Measurements from ENCODE around the gene LRP1-AS. TPM values are rescaled to one million over a fixed set of nuclear protein-coding genes. Genes with fewer than 3 reads are reported as not detected.

Gene LRP1-AS
- total and polyA plus RNA-seq, 2 experiments from 2014 or later, result 0.59 TPM; not detected in 1

- H3K9me3 ChIP-seq (ENCODE audit: low read depth), result no peaks in the 10 kb centered on the region
- no peaks in the 10 kb centered on the region for H3K4me1 ChIP-seq (ENCODE audit: insufficient read depth)
- H3K36me3 ChIP-seq (replicated peaks; ENCODE audit: insufficient read depth, low read depth), result peaks cover 7% of the 10 kb centered on the region
- no peaks in the 10 kb centered on the region for H3K27me3 ChIP-seq
- no peaks in the 10 kb centered on the region for H3K9me2 ChIP-seq (replicated peaks; ENCODE audit: insufficient read depth)
- H4K20me1 ChIP-seq (ENCODE audit: insufficient read depth, poor library complexity, severe bottlenecking), result peaks cover 2% of the 10 kb centered on the region
- TF ChIP-seq EZH2 (IDR thresholded peaks at IDR 0.05; ENCODE audit: borderline replicate concordance) (no peak), CTCF (IDR thresholded peaks at IDR 0.05; ENCODE audit: poor library complexity) (no peak), EZH2phosphoT487 (IDR thresholded peaks at IDR 0.05; ENCODE audit: low read depth, severe bottlenecking, unreplicated experiment) (no peak)
- no peak overlapping the region for H3K27ac ChIP-seq
- WGBS (ENCODE audit: low lambda C conversion rate, missing lambda C conversion rate), result 97% methylated on average over 19 of the region's 19 CpGs
- no peaks in the 10 kb centered on the region for H3K79me2 ChIP-seq
- DNase-seq (ENCODE audit: low spot score), result no peak
- no peak overlapping the region for H2AFZ ChIP-seq
- no peak overlapping the region for H3K4me3 ChIP-seq
- H3K4me2 ChIP-seq, result no peak overlapping the region
Measured at GRCh38 chr12:57165741-57166140, 18.3 kb upstream of the LRP1-AS start.

GRCh38 chr12:57164966-57165625, 17.7 kb upstream of the LRP1-AS start:
- Histone ChIP-seq H3K36me3 (replicated peaks; ENCODE audit: insufficient read depth, low read depth) (peaks cover 7% of the 10 kb centered on the region), H3K9me3 (ENCODE audit: low read depth) (no peaks in the 10 kb centered on the region), H3K4me2 (no peak overlapping the region), H2AFZ (no peak overlapping the region), H3K79me2 (no peaks in the 10 kb centered on the region), H3K27ac (no peak overlapping the region), H4K20me1 (ENCODE audit: insufficient read depth, poor library complexity, severe bottlenecking) (peaks cover 2% of the 10 kb centered on the region), H3K9me2 (replicated peaks; ENCODE audit: insufficient read depth) (no peaks in the 10 kb centered on the region), H3K27me3 (no peaks in the 10 kb centered on the region), H3K4me3 (no peak overlapping the region), H3K4me1 (ENCODE audit: insufficient read depth) (no peaks in the 10 kb centered on the region)
- no peak for TF ChIP-seq EZH2phosphoT487 (IDR thresholded peaks at IDR 0.05; ENCODE audit: low read depth, severe bottlenecking, unreplicated experiment)
- TF ChIP-seq EZH2 (IDR thresholded peaks at IDR 0.05; ENCODE audit: borderline replicate concordance), result no peak
- no peak for TF ChIP-seq CTCF (IDR thresholded peaks at IDR 0.05; ENCODE audit: poor library complexity)
- DNase-seq (ENCODE audit: low spot score), result no peak
- WGBS (ENCODE audit: low lambda C conversion rate, missing lambda C conversion rate), result 83% methylated on average over 13 of the region's 13 CpGs

- 96% methylated on average over 3 of the region's 3 CpGs for WGBS (ENCODE audit: low lambda C conversion rate, missing lambda C conversion rate)
- no peak overlapping the region for H3K4me3 ChIP-seq
- no peaks in the 10 kb centered on the region for H3K79me2 ChIP-seq
- H4K20me1 ChIP-seq (ENCODE audit: insufficient read depth, poor library complexity, severe bottlenecking), result peaks cover 2% of the 10 kb centered on the region
- no peak overlapping the region for H2AFZ ChIP-seq
- DNase-seq (ENCODE audit: low spot score), result no peak
- no peak overlapping the region for H3K27ac ChIP-seq
- no peaks in the 10 kb centered on the region for H3K9me3 ChIP-seq (ENCODE audit: low read depth)
- TF ChIP-seq EZH2phosphoT487 (IDR thresholded peaks at IDR 0.05; ENCODE audit: low read depth, severe bottlenecking, unreplicated experiment), result no peak
- no peak overlapping the region for H3K4me2 ChIP-seq
- H3K9me2 ChIP-seq (replicated peaks; ENCODE audit: insufficient read depth), result no peaks in the 10 kb centered on the region
- no peaks in the 10 kb centered on the region for H3K4me1 ChIP-seq (ENCODE audit: insufficient read depth)
- H3K27me3 ChIP-seq, result no peaks in the 10 kb centered on the region
- H3K36me3 ChIP-seq (replicated peaks; ENCODE audit: insufficient read depth, low read depth), result peaks cover 7% of the 10 kb centered on the region
Measured at GRCh38 chr12:57164454-57164853, 17.0 kb upstream of the LRP1-AS start.

- TF ChIP-seq EZH2phosphoT487 (IDR thresholded peaks at IDR 0.05; ENCODE audit: low read depth, severe bottlenecking, unreplicated experiment) (no peak), CTCF (IDR thresholded peaks at IDR 0.05; ENCODE audit: poor library complexity) (no peak), EZH2 (IDR thresholded peaks at IDR 0.05; ENCODE audit: borderline replicate concordance) (no peak)
- Histone ChIP-seq H3K4me2 (no peak overlapping the region), H3K9me2 (replicated peaks; ENCODE audit: insufficient read depth) (no peaks in the 10 kb centered on the region), H3K27ac (no peak overlapping the region), H4K20me1 (ENCODE audit: insufficient read depth, poor library complexity, severe bottlenecking) (peaks cover under 1% of the 10 kb centered on the region), H3K4me1 (ENCODE audit: insufficient read depth) (no peaks in the 10 kb centered on the region), H2AFZ (no peak overlapping the region), H3K9me3 (ENCODE audit: low read depth) (no peaks in the 10 kb centered on the region), H3K79me2 (no peaks in the 10 kb centered on the region), H3K36me3 (replicated peaks; ENCODE audit: insufficient read depth, low read depth) (peaks cover 7% of the 10 kb centered on the region), H3K4me3 (no peak overlapping the region), H3K27me3 (no peaks in the 10 kb centered on the region)
- no peak for DNase-seq (ENCODE audit: low spot score)
- 95% methylated on average over 8 of the region's 8 CpGs for WGBS (ENCODE audit: low lambda C conversion rate, missing lambda C conversion rate)
Measured at GRCh38 chr12:57162553-57163125, 15.2 kb upstream of the LRP1-AS start.

All from hepatocyte (in vitro differentiated cells).